ENCODE data around the gene TJP2.

Gene TJP2

DNA sequence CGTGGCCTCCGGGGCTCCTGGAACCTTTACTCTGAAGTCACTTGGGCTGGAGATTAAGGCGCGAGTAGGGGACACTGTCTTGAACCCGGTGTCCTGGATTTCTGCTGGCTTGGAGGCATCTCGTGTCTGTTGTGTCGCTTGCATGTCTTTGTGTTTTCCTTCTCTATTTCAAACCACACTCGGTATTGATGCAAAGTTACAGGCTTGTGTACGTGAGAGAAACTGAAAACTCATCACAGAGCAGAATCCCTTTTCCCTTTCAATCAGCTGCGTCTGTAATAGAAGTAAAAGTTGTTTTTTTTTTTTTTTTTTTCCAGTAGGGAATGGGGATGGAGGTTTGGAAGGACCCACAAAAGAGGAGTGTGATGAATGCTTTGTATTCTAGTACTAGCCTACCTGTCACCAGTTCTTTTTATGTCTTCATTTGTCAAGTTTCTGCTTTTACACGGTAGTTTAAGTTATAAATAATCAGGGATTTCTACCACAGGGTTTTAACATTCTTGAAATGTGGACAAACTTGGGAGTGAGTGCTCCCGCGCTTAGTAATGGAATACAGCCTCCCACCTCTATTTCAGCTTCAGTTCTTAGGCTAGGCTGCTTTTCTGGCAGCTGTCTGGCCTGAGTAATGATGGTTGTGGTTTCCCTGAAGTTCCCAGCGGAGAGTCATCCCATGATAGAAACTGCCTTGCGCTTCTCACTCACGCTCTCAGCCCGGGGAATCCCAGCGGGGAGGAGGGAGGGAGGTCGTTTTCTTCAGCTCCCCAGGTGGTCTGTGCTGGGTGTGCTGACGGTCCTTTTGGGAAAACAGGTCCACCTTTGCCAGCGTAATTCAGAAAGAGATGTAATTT is 763 bp downstream of the TJP2 start:
- DNase-seq (ENCODE audit: low read depth) = no peak
- peak overlapping the region; percentile 27 for H3K4me3 ChIP-seq (ENCODE audit: low read depth, low read length)

GRCh38 chr9:69175486-69175885 is 1.4 kb downstream of the TJP2 start:
- DNase-seq (ENCODE audit: low read depth) = no peak
- TF ChIP-seq CTCF (IDR thresholded peaks at IDR 0.05; ENCODE audit: low read depth, low read length) (no peak), POLR2A (IDR thresholded peaks at IDR 0.05; ENCODE audit: extremely low read depth, insufficient read length) (no peak), MYC (IDR thresholded peaks at IDR 0.05; ENCODE audit: low read depth, low read length) (no peak)
- TF ChIP-seq, protein P1, sequence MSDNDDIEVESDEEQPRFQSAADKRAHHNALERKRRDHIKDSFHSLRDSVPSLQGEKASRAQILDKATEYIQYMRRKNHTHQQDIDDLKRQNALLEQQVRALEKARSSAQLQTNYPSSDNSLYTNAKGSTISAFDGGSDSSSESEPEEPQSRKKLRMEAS (IDR thresholded peaks at IDR 0.05; ENCODE audit: low read depth, low read length) = no peak
- H3K4me3 ChIP-seq (ENCODE audit: low read depth, low read length) = no peak overlapping the region

More for the DNA sequence above, 763 bp downstream of the TJP2 start:
- TF ChIP-seq CTCF (IDR thresholded peaks at IDR 0.05; ENCODE audit: low read depth, low read length) = no peak
- TF ChIP-seq POLR2A (IDR thresholded peaks at IDR 0.05; ENCODE audit: extremely low read depth, insufficient read length) = no peak
- no peak for TF ChIP-seq MYC (IDR thresholded peaks at IDR 0.05; ENCODE audit: low read depth, low read length)
- TF ChIP-seq, protein P1 (IDR thresholded peaks at IDR 0.05; ENCODE audit: low read depth, low read length) = no peak

- H3K4me3 ChIP-seq (ENCODE audit: low read depth, low read length) = no peak overlapping the region
- DNase-seq (ENCODE audit: low read depth) = peak; percentile 11
- TF ChIP-seq, protein P1 (IDR thresholded peaks at IDR 0.05; ENCODE audit: low read depth, low read length) = no peak
- TF ChIP-seq CTCF (IDR thresholded peaks at IDR 0.05; ENCODE audit: low read depth, low read length) = no peak
- no peak for TF ChIP-seq POLR2A (IDR thresholded peaks at IDR 0.05; ENCODE audit: extremely low read depth, insufficient read length)
- TF ChIP-seq MYC (IDR thresholded peaks at IDR 0.05; ENCODE audit: low read depth, low read length) = no peak
Measured at GRCh38 chr9:69176471-69177171, 2.5 kb downstream of the TJP2 start.

GRCh38 chr9:69178583-69179011 is 4.5 kb downstream of the TJP2 start:
- no peak for DNase-seq (ENCODE audit: low read depth)
- no peak overlapping the region for H3K4me3 ChIP-seq (ENCODE audit: low read depth, low read length)
- TF ChIP-seq MYC (IDR thresholded peaks at IDR 0.05; ENCODE audit: low read depth, low read length) (no peak), CTCF (IDR thresholded peaks at IDR 0.05; ENCODE audit: low read depth, low read length) (no peak), POLR2A (IDR thresholded peaks at IDR 0.05; ENCODE audit: extremely low read depth, insufficient read length) (no peak)
- TF ChIP-seq, protein P1 (IDR thresholded peaks at IDR 0.05; ENCODE audit: low read depth, low read length) = no peak

- no peak for TF ChIP-seq POLR2A (IDR thresholded peaks at IDR 0.05; ENCODE audit: extremely low read depth, insufficient read length)
- TF ChIP-seq, protein P1 (IDR thresholded peaks at IDR 0.05; ENCODE audit: low read depth, low read length) = no peak
- TF ChIP-seq MYC (IDR thresholded peaks at IDR 0.05; ENCODE audit: low read depth, low read length) = no peak
- TF ChIP-seq CTCF (IDR thresholded peaks at IDR 0.05; ENCODE audit: low read depth, low read length) = no peak
- H3K4me3 ChIP-seq (ENCODE audit: low read depth, low read length) = no peak overlapping the region
- no peak for DNase-seq (ENCODE audit: low read depth)
Measured at GRCh38 chr9:69179037-69179436, 5.0 kb downstream of the TJP2 start.

Data from NB4 (cell line).